ENCODE measurements around the gene RNF111. TPM values are rescaled to one million over a fixed set of nuclear protein-coding genes. Genes with fewer than 3 reads are reported as not detected.
A peak's percentile ranks its signal among the peaks of the same experiment; 100 is the strongest.

The RNF111 gene
- total and polyA plus RNA-seq, 2 of the 13 experiments (the other 11 are each of a cell fraction or from before 2014, with no cell fraction given): 12.1 to 23.1 TPM

GRCh38 chr15:59104912-59105732 is 117.7 kb downstream of the RNF111 start, which contains the start of gene CCNB2 (continued):
- TF ChIP-seq E2F5 (CRISPR knock-in tag; conservative IDR thresholded peaks at IDR 0.05) (peak; percentile 90), PRDM4 (CRISPR knock-in tag; IDR thresholded peaks at IDR 0.05; ENCODE audit: borderline replicate concordance) (no peak), ZNF550 (CRISPR knock-in tag; IDR thresholded peaks at IDR 0.05; ENCODE audit: borderline replicate concordance) (0 out of 2 replicates have a peak, but pooled peaks have one; percentile 49), GATAD1 (CRISPR knock-in tag; IDR thresholded peaks at IDR 0.05) (peak; percentile 58), JUND (CRISPR knock-in tag; IDR thresholded peaks at IDR 0.05) (no peak), PAXIP1 (CRISPR knock-in tag; conservative IDR thresholded peaks at IDR 0.05) (no peak), SRSF9 (IDR thresholded peaks at IDR 0.05; ENCODE audit: borderline replicate concordance, insufficient read depth, low read depth, low read length, poor library complexity, severe bottlenecking) (no peak), ZBTB7A (CRISPR knock-in tag; IDR thresholded peaks at IDR 0.05) (0 out of 2 replicates have a peak, but pooled peaks have one; percentile 27), KLF13 (CRISPR knock-in tag; IDR thresholded peaks at IDR 0.05) (no peak; the same call in 1 of the 2 replicates), ZNF329 (CRISPR knock-in tag; IDR thresholded peaks at IDR 0.05; ENCODE audit: low read depth) (no peak), ERF (CRISPR knock-in tag; IDR thresholded peaks at IDR 0.05) (peak; percentile 20; the same call in 1 of the 2 replicates), ZFP91 (CRISPR knock-in tag; IDR thresholded peaks at IDR 0.05; ENCODE audit: borderline replicate concordance) (peak; percentile 84), ATF5 (CRISPR knock-in tag; IDR thresholded peaks at IDR 0.05; ENCODE audit: low read depth) (no peak), ZNF414 (CRISPR knock-in tag; IDR thresholded peaks at IDR 0.05) (no peak), ATF7-NPFF (CRISPR knock-in tag; IDR thresholded peaks at IDR 0.05; ENCODE audit: low read depth) (peak; percentile 78), RXRA (CRISPR knock-in tag; IDR thresholded peaks at IDR 0.05) (peak; percentile 12; the same call in 1 of the 2 replicates), TBX2 (CRISPR knock-in tag; IDR thresholded peaks at IDR 0.05; ENCODE audit: borderline replicate concordance) (no peak; the same call in 1 of the 2 replicates)
